DMS79 (cell line): ENCODE results near the gene ARMC2.
"Not testable (repeated sequence)": the region's sequence is repeated elsewhere in the genome, so short reads cannot be mapped to it uniquely, and the experiment has no call there.

Source experiments
- DNase-seq: peaks from one replicate; lab custom pipeline; 2025; lab: John Stamatoyannopoulos, UW

Gene ARMC2

GRCh38 chr6:108832738-108833137 is 15.5 kb upstream of the ARMC2 start:
- no peak for DNase-seq

DNA sequence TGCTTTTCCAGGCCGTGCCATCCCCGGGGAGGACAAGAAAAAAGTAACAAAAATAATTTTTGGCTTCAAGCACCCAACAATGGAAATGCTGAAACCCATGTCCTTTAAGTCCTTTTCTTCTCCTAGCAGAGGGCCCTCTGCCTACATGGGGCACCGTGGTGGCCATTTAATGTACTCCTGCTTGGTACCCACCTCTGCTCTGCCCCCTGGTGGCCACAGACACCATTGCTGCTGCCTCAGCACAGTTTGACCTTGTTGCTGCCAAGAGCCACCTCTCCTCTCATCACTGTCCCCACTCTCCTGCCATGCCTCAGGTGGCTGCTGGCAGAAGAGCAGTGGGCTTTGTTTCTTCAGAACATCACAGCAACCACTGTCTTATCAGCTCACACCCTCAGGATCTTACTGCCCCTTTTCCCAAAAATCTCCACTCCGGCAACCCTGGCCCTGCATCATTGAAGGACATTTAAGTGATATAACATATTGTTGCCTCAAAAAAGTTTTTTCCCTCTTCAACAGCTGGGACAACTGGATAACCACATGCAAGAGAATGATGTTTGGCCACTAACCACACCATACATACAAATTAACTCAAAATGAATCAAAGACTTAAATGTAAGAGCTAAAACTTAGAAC is 12.9 kb upstream of the ARMC2 start:
- peak; percentile 12 for DNase-seq

GRCh38 chr6:108836061-108836460 is 12.2 kb upstream of the ARMC2 start:
- no peak for DNase-seq

DNA sequence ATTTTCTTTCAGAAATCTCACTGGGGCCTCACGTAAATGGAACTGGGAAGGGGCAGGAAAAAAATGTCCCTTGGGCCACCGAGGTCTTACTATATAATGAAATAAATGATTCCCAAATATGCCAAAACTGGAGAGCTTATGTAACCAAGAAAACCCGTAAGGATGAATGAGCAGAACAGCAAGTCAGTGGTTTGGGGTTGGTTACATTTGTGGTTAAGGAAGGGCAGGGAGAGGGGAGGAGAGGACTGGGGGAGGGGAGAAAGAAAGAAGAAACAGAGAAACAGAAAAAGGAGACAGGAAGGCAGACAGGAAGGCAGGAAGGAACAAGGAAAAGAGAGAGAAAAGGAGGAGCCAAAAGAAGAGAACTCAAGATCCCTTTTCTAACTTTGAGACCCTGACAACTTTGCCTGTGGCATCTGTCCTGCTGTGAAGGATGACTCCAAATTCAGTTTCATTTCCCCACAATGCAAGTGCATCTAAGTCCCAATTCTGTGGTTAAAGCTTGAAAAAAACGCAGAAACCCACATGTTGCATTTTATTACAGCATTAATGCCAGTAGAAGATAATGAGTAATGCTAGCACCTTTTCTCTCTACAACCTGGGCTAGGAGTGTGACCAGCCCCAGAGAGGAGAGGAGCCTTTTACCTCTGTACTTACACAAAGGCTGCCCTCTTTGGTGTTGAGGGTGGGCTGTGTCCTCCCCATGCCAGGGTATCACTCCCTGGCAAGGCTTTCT is 10.8 kb upstream of the ARMC2 start:
- DNase-seq: no peak

DNA sequence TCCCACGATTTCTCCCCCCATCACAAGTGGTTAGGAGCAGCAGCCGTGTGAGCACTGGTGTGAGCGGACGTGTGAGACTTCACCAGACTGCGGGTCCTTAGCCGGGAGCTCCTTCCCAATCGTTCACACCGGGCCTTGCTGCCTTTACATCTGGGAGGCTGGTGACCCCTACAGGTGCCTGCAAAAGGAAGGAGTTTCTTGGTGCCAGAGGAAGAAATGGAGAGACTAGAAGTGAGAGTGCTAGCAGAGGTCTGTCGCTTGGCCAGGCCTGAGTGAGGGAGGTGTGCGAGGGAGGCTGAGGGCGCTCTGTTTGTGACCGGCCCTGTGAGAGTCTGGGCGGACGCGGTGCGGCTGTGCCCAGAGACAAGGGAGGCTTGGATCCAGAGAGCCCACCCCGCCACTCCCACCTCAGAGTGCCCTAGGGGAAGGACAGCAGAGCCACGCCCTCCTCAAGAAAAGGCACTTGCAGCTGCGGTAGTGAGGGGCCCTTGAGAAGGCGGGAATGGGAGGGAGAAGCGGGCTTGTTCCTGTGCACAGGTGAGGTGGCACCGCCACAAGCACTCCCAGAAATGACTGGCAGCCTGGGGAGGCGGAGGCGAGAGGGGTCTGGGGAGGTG is 10.0 kb upstream of the ARMC2 start:
- no peak for DNase-seq

DNA sequence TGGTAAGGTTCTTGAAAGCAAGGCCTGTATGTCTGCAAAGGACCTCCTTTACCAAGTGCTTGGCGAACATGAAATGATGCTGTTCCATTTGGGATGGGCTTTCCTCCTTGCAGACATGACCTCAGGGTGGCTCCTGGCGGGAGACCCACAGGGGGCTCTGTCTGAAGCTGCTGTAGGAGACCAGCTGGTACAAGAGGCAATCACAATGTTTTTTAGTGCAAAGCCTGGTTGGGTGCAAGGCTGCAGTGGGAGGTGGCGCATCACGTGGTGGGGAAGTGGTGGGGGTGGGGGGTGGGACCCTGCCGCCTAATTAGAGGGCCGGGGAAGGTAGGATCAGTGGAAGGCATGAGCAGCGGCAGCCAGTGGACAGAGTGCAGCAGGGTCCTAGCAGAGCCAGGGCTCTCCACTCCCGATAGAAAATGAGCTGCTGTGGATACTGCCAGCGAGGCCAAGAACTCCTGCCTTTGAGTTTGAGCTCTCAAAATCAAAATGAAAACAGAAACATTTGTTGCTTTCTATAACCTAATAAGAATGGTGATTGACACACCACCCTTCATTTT is 9.1 kb upstream of the ARMC2 start:
- no peak for DNase-seq

DNA sequence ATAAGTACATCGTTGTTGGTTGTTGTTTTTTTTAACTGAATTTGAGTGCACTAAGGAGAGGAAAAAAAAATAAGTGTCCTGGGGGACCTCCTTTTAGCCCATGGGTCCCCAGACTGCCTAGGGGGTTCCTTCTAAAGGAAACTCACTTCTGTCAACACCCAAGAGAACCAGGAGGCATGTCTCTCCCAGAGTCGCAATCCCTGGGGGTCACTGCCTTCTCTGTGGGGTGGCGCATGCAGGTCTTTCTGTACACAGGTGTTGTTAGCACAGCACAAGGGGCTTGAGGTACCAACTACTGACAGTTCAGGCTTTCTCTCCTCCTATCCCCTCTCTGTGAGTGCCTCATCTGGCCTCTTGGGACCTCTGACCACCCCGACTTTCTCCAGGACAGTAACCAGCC is 7.3 kb upstream of the ARMC2 start:
- no peak for DNase-seq

GRCh38 chr6:108841377-108841855 is 6.8 kb upstream of the ARMC2 start:
- DNase-seq: no peak

DNA sequence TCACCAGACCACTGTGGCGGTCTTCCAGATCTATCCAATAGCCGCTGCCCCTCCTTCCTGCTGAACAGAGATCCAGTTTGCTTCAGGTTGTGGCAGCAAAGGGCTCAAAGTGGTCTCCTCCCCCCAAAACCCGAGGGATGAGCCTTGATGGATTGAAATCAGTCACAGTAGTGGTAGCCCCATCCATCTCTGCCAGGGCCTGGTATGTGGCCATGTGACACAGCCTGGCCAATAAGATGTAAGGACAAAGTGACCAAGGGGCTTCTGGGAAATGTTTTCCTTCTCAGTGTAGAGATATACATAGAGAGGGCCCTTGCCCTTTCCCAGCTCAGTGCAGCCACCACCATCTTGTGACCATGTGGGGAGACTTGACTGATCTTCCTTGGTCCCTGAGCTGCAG is 4.1 kb upstream of the ARMC2 start:
- no peak for DNase-seq

GRCh38 chr6:108845145-108845544 is 3.1 kb upstream of the ARMC2 start:
- DNase-seq: no peak

DNA sequence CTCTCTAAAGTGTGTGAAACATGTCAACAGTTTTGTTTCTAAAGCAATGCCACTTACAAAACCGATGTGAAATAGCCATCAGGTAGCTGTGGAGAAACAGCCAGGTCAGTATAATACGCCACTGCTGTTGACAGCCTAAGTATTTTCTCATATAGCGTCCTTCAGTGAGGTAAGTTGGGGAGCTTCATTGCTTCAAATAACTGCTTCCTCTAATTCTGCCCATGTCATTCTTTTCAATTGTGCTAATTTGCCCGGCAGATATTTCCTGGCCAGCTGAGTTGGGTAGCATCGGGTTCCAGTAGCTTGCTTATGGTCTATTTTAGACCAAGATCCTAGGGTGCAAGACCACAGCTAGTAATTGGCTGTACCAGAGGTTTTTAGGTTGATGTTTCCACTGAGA is 2.1 kb upstream of the ARMC2 start:
- no peak for DNase-seq

DNA sequence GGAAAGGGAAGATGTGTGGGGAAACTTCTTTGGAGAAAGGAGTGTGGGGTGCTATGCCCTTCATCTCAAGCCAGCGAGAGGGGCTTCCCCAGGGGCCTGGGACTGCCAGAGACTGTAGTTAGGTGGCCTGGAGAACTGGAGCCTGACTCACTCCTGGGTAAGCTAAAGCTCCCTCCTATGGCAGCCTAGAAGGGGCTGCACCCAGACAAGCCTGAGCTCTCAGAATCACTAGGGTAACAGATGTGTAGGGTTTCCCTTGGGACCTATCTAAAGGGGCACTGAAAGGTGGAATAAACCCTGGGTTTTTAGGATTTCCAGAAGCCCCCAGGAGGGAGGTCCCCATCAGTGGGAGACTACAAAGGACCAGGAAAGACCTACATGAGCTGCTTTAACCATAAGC is 1.6 kb upstream of the ARMC2 start:
- DNase-seq: no peak

DNA sequence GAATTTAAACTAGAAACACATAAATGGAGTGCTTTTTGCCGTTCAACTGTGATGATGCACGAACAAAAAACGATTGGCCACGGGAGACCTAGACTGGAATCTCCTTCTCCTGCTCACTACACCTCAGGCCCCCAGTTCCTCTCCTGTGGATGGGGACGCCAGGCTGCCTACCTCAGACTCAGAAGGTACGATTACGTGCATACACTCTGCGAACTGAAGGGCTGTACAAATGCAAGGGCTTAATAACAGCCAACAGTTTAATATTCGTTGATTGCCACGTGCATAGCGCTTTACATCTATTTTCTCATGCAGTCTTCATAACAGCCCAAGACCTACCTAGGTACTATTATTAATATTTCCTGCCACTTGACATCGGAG is 495 bp upstream of the ARMC2 start:
- DNase-seq: peak; percentile 43

GRCh38 chr6:108850669-108851465 is 2.6 kb downstream of the ARMC2 start:
- DNase-seq: no peak

DNA sequence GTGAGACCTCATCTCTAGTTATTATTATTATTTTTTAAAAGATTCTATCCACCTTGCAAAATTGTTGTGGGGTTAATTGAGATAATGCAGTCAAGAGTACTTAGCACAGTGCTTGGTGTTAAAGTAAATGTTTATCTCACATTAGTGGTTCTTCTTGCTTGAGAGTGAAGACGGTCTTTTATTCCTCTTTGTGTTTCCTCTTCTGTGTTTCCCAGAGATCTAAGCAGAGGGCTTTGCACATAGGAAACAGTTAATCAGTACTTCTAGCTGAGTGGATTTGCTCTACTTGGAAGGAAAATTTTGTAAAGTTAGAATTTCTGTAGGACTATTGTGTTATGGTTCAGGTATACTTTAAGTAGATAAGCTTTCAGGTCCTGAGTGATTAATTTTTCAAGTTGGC is 3.5 kb downstream of the ARMC2 start:
- no peak for DNase-seq

- no peak for DNase-seq
Observed at GRCh38 chr6:108853077-108853476, 4.9 kb downstream of the ARMC2 start.

DNA sequence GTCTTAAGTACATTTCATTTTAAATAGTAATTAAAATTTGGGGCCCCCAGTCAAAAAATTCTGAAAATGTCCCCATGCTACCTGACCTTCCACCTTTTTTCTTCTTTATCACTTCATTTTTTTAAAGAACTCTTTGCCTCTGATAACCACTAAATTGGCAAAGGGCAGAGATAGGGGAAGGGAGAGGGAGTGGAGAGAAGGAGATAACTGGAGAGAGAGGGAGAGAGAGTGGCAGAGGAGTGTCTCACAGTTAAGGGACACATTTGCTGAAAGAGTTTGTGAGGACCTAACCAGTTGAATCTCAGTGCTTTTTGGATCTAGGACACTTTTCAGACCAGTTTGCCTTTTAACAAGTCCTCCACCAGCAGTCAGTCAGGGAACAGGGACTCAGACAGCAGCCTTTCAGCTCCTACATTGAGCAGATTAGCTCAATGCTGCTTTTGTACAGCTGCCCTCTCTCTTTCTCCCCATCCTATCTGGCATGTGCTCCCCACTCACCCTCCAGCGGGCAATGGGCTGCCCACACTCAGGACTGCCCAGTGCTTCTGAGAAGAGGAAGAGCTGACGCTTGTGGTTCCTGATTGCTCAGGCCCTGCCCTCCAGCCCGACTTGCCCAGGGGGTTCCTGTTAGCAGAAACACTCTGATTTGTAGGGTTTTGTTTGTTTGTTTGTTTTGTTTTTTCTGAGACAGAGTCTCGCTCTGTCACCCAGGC is 14.4 kb downstream of the ARMC2 start:
- no peak for DNase-seq

- DNase-seq: not testable (repeated sequence)
Observed at GRCh38 chr6:108865751-108866286, 17.6 kb downstream of the ARMC2 start.

DNA sequence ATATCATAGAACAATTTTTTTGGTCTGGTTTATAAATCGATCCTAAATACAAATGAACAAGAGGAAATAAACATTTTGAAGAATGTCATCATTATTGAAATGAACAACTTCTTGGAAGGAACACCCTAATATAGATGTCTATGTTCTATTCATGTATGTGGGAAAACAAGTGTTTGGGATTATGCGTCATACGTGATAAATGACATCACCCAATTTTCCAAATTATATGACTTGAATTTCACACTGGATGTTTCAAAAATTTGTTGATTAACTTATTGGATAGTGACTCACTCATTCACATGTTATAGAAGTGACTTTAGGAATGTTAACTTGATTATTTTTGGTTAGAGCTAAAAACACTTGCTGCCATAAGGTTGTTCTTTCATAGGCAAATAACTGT is 18.6 kb downstream of the ARMC2 start:
- DNase-seq: no peak

GRCh38 chr6:108868647-108869046 is 20.4 kb downstream of the ARMC2 start:
- no peak for DNase-seq

DNA sequence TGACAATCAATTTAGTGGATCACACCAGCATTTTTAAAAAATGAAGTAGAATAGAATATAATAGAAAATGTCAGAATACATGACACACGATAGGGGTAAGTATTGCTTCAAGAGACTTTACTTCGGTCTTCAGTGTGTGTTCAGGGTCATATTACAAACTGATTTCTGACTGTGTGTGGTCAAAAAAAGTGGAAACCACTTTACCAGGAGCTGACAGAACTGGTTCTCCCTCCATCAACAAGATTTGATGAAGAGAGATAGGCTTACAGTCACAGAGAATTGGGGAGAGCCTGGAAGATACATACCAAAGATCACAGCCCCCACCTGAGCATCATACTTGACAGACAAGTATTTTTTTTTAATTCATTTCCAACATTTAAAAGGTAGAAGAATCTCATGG is 21.7 kb downstream of the ARMC2 start:
- DNase-seq: peak; percentile 47
